ES-I3 (cell line): ENCODE measurements around the gene TCF12.

Experiments
- H3K36me3 ChIP-seq: 2 replicates; pipeline ENCODE4 v1.6.1; 2013; ENCODE audit warnings: mild to moderate bottlenecking, low read length, control low read depth, moderate library complexity; ENCODE audit not compliant: insufficient read depth
- H3K4me1 ChIP-seq: 2 replicates; pipeline ENCODE4 v1.6.1; 2013; ENCODE audit warnings: mild to moderate bottlenecking, control low read depth, low read length; ENCODE audit not compliant: insufficient read depth
- H3K9ac ChIP-seq: 2 replicates; pipeline ENCODE4 v1.6.1; 2013; ENCODE audit warnings: low read depth, mild to moderate bottlenecking, low read length, moderate library complexity
- H3K9me3 ChIP-seq: 2 replicates; pipeline ENCODE4 v1.6.1; 2013; ENCODE audit warnings: mild to moderate bottlenecking, low read length, moderate library complexity; ENCODE audit not compliant: control insufficient read depth, insufficient read depth

Gene TCF12

DNA sequence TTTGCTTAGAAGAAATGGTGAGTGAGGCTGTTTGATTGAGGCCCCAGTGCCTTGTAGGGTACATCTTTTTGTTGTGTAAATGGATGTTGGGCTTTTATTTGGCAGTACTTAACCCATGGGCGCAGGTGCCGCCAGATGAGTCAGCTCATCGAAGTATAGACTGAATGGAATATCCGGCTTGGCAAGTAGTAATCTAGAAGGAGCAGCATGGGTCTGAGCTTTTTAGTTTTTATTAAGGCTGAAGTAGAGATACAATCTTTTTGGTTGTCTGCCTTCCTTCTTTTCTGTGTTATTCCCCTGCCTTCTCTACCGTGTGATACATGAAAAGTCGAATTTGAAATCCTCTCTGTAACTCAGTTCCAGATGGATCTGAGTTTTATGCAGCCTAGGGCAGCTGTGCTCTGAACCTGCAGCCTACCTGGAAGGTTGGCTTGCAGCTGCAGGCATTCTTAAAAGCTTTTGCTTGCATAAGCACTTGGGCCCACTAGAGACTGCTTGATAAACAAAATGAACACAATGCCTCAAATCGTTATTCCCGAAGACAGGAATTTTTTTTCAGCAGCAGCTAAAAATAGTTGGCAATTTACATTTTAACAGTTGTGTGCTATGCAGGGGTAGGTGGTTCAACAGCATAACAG lies 280.3 kb downstream of the TCF12 start:
- peaks cover 25% of the 10 kb centered on the region for H3K4me1 ChIP-seq
- H3K36me3 ChIP-seq: no peaks in the 10 kb centered on the region
- no peak overlapping the region for H3K9ac ChIP-seq
- no peaks in the 10 kb centered on the region for H3K9me3 ChIP-seq

GRCh38 chr15:57201578-57201977 lies 283.1 kb downstream of the TCF12 start:
- H3K36me3 ChIP-seq: no peaks in the 10 kb centered on the region
- H3K9me3 ChIP-seq: no peaks in the 10 kb centered on the region
- H3K9ac ChIP-seq: no peak overlapping the region
- H3K4me1 ChIP-seq: peaks cover 25% of the 10 kb centered on the region

DNA sequence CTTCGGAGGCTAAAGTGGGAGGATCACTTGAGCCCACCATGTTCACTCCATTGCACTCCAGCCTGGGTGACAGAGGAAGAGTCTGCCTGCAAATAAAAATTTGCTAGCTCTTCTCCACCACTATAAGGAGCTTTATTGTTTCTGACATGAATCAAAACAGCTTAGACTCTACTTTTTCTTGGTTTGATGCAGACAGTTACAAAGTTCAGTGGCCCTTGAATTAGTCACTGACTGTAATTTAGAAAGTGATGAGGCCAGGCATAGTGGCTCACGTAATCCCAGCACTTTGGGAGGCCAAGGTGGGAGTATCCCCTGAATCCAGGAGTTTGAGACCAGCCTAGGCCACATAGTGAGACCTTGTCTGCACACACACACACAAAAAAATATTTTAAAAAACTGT lies 285.5 kb downstream of the TCF12 start:
- Histone ChIP-seq H3K4me1 (peaks cover 9% of the 10 kb centered on the region), H3K9ac (no peak overlapping the region), H3K9me3 (no peaks in the 10 kb centered on the region), H3K36me3 (no peaks in the 10 kb centered on the region)

- no peaks in the 10 kb centered on the region; the same call in 1 of the 2 replicates for H3K4me1 ChIP-seq
- H3K9ac ChIP-seq: no peak overlapping the region
- H3K36me3 ChIP-seq: no peaks in the 10 kb centered on the region
- H3K9me3 ChIP-seq: no peaks in the 10 kb centered on the region
Observed at GRCh38 chr15:57205027-57205855, 286.8 kb downstream of the TCF12 start.

DNA sequence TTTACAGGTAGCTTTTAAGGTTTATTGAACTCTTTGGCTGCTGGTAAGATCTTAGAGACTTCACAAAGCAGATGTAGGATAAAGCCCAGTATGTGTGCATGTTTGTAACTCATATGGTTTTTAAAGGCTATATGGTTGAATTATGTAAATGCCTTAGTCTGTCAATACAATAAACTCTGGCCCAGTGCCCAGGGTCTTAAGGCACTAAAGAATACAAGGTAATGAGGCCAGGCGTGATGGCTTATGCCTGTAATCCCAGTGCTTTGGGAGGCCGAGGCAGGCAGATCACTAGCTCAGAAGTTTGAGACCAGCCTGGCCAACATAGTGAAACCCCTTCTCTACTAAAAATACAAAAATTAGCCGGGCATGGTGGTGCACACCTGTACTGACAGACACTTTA lies 287.6 kb downstream of the TCF12 start:
- Histone ChIP-seq H3K9me3 (no peaks in the 10 kb centered on the region), H3K36me3 (no peaks in the 10 kb centered on the region), H3K9ac (no peak overlapping the region), H3K4me1 (no peaks in the 10 kb centered on the region)

DNA sequence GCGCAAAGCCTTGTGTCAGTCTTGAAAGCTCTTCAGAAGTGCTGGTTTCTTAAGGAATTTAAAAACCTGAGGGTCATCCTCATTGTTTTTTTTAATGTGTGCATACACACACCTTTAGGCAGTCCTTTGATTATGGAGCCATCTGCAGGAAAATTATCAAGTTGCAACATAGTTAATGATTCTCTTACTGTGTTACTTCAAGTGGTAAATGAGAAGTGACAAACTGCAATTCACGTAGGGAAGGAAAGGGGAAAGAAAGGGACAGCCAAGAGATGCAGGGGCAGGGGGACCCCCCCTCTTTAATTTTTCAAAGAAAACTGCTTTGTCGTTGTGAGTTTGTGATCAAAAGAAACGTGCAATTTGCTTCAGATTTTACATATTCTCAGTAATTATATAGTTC lies 295.4 kb downstream of the TCF12 start:
- H3K9ac ChIP-seq: no peak overlapping the region
- no peaks in the 10 kb centered on the region for H3K36me3 ChIP-seq
- H3K4me1 ChIP-seq: peaks cover 18% of the 10 kb centered on the region
- no peaks in the 10 kb centered on the region for H3K9me3 ChIP-seq

DNA sequence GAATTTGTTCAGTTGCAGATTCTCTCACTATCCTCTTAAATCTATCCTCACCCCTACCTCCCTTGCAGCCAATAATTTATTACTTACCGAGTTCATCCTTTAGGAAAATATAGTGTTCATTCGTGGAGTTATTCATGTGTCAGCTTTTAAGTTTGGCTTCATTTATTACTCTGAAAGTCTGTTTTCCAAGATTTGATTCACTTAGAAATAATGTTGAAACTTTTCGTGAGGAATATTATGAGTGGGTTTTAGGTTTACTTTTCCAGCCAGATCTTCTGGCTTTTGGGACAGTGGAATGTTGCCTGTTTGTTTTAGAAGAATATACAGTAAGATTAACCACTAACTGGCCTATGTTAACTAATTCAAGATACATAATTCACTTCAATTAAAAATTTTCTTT lies 296.9 kb downstream of the TCF12 start:
- H3K4me1 ChIP-seq: peaks cover 23% of the 10 kb centered on the region
- H3K9me3 ChIP-seq: no peaks in the 10 kb centered on the region
- no peak overlapping the region for H3K9ac ChIP-seq
- H3K36me3 ChIP-seq: no peaks in the 10 kb centered on the region

DNA sequence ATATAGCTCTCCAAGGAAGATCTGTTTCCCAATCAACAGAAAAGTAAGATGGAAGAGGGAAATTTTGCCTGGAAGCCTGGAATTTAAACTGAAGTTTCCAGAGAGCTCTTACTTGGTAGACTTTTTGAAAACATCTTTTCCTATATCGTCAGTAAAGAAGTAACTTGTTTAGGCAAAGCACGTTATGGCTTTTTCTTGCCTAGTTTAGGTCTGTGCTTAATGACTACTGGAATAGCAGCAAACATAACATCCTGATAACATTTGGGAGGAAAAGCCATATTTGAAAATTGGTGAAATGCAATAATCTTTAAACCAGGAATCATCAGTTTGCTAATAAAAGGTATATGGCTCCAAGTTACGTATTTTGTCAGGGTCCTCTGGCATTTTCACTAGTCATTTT lies 297.4 kb downstream of the TCF12 start:
- Histone ChIP-seq H3K9me3 (no peaks in the 10 kb centered on the region), H3K36me3 (no peaks in the 10 kb centered on the region), H3K9ac (no peak overlapping the region), H3K4me1 (peaks cover 23% of the 10 kb centered on the region)

- Histone ChIP-seq H3K4me1 (peaks cover 23% of the 10 kb centered on the region), H3K9me3 (no peaks in the 10 kb centered on the region), H3K36me3 (no peaks in the 10 kb centered on the region), H3K9ac (no peak overlapping the region)
Observed at GRCh38 chr15:57216288-57216687, 297.8 kb downstream of the TCF12 start.

DNA sequence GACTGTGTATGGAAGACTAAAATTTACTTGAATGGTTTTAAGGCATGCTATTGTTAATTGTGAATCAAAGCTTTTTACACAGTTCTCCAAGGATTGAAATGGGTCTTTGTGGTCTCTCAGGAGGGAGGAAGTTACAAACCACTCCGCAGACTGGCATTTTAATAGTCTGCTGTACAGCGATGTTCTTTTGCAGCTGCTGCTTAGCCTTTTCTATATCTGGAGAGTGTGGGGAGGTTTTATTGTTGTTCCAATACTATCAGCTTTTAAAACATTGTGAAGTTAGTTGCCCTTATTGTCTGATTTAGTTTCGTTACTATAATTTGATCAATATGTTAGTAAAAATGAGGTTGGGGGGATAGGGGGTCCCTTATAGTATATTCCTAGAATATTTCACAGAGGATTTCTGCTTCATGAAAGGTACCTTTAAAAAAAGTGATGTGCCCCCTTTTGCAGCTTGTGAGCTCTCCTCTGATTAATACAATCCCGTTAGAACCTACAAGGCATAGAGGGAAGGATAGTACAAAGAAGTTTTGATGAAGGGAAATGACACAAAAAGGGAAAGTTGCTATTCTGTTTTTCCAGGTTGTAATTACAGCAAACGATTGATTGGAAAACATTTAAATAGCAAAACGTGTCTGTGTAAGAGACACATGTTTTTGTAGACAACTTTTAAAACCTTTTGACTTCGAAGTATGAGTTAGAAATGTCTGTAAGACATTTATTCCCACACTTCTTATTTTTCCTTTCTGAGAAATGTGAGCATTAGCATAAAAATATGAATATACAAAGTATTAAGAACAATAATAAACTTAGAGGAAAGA lies 299.5 kb downstream of the TCF12 start:
- Histone ChIP-seq H3K9ac (no peak overlapping the region), H3K36me3 (no peaks in the 10 kb centered on the region), H3K9me3 (no peaks in the 10 kb centered on the region), H3K4me1 (peaks cover 23% of the 10 kb centered on the region)

DNA sequence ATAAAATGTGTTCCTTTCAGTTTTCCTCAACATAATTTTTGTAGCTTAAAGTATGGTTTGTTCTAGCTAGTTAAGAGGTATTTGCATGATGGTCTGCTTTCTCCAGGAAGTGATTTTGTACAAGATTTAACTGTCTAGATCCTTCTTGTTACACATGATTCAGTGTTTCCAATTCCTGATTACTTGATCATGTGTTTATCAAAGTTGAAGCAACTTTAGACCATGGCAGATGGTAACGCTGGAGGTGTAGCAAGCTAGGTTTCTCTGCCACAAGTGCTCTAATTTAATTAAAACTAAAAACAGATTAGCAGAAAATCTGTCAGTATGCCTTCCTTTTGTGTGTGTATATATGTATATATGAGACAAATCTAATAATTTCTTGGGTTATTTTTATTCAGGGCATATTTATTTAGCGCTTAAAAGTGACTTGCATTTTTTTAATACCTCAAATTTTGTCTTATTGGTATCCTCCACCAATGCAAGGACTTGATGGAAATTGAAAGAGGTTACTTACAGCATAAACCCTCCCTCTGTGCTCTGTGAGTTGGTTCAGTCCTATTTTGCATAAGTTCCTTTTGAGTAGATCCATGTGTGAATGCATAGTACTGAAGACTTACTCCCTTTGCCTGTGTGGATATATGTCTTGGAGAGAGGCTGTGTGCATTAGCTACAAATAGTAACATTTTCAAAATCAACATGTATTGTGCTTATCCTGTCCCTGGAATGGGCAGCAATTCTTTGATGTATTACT lies 300.6 kb downstream of the TCF12 start:
- Histone ChIP-seq H3K36me3 (no peaks in the 10 kb centered on the region), H3K4me1 (peaks cover 23% of the 10 kb centered on the region), H3K9me3 (no peaks in the 10 kb centered on the region), H3K9ac (peak overlapping the region; percentile 43)

DNA sequence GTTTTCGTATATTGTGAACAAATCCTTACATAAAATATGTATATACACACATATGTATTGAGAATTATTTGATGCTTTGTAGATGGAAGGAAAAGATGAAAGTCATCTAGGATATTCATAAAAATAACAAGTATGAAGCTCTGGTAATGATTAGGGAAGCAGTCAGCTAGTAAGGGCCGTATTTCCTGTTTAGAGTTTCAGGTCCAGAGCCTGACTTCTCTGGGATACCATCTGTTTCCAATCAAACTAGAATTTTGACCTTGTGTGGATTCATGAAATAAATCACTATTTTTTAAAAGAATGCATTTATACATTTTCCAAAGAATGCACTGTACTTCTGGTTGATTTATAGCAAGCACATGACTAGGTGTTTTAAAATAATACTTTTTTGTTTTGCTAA lies 301.8 kb downstream of the TCF12 start:
- no peaks in the 10 kb centered on the region for H3K9me3 ChIP-seq
- H3K4me1 ChIP-seq: peaks cover 23% of the 10 kb centered on the region
- H3K9ac ChIP-seq: peak overlapping the region; percentile 43; the same call in 1 of the 2 replicates
- no peaks in the 10 kb centered on the region for H3K36me3 ChIP-seq

GRCh38 chr15:57221134-57221533 lies 302.7 kb downstream of the TCF12 start:
- no peaks in the 10 kb centered on the region for H3K36me3 ChIP-seq
- H3K9me3 ChIP-seq: no peaks in the 10 kb centered on the region
- peak overlapping the region; percentile 18; the same call in 1 of the 2 replicates for H3K9ac ChIP-seq
- peaks cover 18% of the 10 kb centered on the region for H3K4me1 ChIP-seq

GRCh38 chr15:57223345-57223744 lies 304.9 kb downstream of the TCF12 start:
- H3K9ac ChIP-seq: no peak overlapping the region
- H3K4me1 ChIP-seq: peaks cover 10% of the 10 kb centered on the region
- no peaks in the 10 kb centered on the region for H3K9me3 ChIP-seq
- H3K36me3 ChIP-seq: no peaks in the 10 kb centered on the region
